ENCODE results near the gene CYTH1. TPM values are rescaled to one million over a fixed set of nuclear protein-coding genes. Genes with fewer than 3 reads are reported as not detected.

CYTH1 gene
- total RNA-seq, 4 donors from 2014 or later: 103 to 156 (median 142) TPM

DNA sequence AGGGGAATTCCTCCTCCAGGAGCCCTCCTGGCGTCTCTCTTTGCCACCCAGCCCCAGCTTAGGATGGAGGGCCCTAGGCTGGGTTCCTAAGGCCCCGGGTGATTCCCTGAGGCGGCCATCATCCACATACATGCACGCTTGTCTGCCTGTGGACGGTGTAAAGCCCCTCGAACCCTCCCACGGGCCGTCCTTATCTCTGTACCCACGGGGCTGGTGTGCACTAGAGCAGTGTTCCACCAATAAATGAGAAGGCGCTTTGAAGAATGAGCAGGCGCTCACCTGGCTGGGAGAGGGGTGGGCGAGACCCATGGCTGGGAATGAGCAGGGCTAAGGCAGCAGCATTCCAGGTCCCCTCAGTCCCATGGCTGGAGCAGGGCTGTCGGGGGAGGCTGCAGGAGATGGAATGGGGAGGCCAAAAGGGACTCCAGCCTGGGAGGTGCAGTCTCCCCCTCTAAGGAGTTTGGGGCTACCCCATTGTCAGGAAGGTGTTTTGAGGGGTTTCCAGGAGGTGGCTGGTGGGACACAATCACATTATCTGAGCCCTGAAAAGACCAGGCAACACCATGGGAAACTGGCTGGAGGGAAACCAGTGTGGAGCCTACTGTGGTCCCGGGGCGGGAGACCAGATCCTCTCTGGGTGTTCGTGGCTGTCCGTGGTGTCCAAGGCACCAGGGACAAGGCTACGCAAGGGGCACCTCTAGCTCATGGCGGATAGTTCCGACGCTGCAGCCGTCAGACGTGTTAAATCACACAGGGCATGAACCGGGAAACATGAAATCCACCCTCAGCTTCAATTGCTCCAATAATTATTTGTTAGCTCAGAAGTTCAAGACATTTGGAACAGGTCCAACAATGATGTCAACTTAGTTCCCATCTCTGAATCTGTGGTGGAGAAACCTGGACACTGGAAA is 117.3 kb downstream of the CYTH1 start:
- WGBS, 2 donors (ENCODE audit: low coverage in 1 of 2): 81% methylated on average over 24 of the region's 24 CpGs; no CpG with 5 or more reads in 1 of the 2 donors
- no peak for TF ChIP-seq POLR2AphosphoS5 (IDR thresholded peaks at IDR 0.05)
- Histone ChIP-seq H3K27ac (no peak overlapping the region), H3K9me3 (no peaks in the 10 kb centered on the region), H3K4me3 (no peak overlapping the region), H3K36me3 (no peaks in the 10 kb centered on the region), H3K4me1 (peaks cover 0 to 12% (median 1%) of the 10 kb centered on the region in 4 donors), H3K27me3 (no peaks in the 10 kb centered on the region)
- in situ Hi-C loops (cut with MboI; ENCODE audit: low pct_ligation_motif_present in 1 of 4, low pct_unique_long_range_greater_than_20kb in 1 of 4, low sequenced_read_pairs in 3 of 4): no loop called here
- intact Hi-C loops (cut with DNase I; ENCODE audit: low total_unique reads): no loop called here
- DNase-seq: no peak

DNA sequence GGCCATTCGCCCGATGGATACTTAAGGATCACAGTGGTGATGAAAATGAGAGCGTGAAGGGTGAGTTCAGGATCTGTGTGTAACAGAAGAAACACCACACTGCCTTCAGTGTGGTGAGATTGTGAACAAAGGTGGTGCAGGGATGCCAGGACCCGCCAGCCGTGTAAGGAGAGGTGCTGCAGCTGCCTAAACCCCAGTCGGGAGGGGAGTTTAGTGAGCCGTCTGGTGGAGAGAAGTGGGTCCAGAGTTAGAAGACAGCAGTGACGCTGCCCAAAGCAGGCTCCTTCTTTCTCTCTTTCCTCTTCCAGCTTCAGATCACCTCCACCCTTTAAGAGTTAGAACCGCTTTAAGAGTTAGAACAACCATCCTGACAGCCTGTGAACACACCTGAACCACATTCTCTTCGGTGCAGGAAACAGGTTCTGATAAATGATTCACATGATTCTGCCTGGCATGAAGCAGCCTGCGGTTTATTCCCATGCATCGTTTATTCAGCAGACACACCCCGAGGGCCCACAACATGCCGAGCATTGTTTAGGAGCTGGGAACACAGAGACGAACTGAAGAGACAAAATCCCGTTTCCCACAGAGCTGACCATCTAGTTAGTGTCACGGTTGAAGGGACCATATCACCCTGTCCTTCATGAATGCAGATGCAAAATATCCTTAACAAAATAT is 120.8 kb downstream of the CYTH1 start:
- DNase-seq: no peak
- in situ Hi-C loops (cut with MboI; ENCODE audit: low pct_ligation_motif_present in 1 of 4, low pct_unique_long_range_greater_than_20kb in 1 of 4, low sequenced_read_pairs in 3 of 4): no loop called here
- Histone ChIP-seq H3K36me3 (no peaks in the 10 kb centered on the region), H3K27ac (no peak overlapping the region), H3K4me3 (no peak overlapping the region), H3K27me3 (no peaks in the 10 kb centered on the region), H3K9me3 (no peaks in the 10 kb centered on the region), H3K4me1 (peaks cover 0 to 8% (median 0%) of the 10 kb centered on the region in 4 donors)
- intact Hi-C loops (cut with DNase I; ENCODE audit: low total_unique reads): no loop called here
- WGBS, 2 donors (ENCODE audit: low coverage in 1 of 2): 49 to 66% methylated on average over 10 to 17 of the region's 17 CpGs
- TF ChIP-seq EP300 (IDR thresholded peaks at IDR 0.05; ENCODE audit: low read depth): no peak
- TF ChIP-seq, protein P1, sequence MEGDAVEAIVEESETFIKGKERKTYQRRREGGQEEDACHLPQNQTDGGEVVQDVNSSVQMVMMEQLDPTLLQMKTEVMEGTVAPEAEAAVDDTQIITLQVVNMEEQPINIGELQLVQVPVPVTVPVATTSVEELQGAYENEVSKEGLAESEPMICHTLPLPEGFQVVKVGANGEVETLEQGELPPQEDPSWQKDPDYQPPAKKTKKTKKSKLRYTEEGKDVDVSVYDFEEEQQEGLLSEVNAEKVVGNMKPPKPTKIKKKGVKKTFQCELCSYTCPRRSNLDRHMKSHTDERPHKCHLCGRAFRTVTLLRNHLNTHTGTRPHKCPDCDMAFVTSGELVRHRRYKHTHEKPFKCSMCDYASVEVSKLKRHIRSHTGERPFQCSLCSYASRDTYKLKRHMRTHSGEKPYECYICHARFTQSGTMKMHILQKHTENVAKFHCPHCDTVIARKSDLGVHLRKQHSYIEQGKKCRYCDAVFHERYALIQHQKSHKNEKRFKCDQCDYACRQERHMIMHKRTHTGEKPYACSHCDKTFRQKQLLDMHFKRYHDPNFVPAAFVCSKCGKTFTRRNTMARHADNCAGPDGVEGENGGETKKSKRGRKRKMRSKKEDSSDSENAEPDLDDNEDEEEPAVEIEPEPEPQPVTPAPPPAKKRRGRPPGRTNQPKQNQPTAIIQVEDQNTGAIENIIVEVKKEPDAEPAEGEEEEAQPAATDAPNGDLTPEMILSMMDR (IDR thresholded peaks at IDR 0.05): no peak
- TF ChIP-seq POLR2AphosphoS5 (IDR thresholded peaks at IDR 0.05): no peak
- no peak for TF ChIP-seq POLR2A (IDR thresholded peaks at IDR 0.05)

DNA sequence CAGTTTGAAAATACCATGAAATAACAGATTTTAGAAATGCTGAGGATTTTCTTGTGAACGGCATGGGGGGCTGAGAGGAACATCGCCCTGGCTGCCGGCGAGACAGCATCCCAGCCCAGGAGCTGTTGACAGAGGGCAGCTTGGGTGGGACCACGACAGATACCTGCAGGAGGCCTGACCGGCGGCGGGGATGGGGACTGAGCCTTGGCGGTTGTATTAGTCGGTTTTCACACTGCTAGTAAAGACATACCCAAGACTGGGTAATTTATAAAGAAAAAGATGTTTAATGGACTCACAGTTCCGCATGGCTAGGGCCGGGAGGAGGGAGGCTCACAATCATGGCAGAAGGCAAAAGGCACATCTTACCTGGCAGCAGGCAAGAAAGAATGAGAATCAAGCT is 122.5 kb downstream of the CYTH1 start:
- Histone ChIP-seq H3K27ac (no peak overlapping the region), H3K27me3 (no peaks in the 10 kb centered on the region), H3K4me1 (no peaks in the 10 kb centered on the region), H3K9me3 (no peaks in the 10 kb centered on the region), H3K36me3 (no peaks in the 10 kb centered on the region), H3K4me3 (no peak overlapping the region)
- TF ChIP-seq, protein P1 (IDR thresholded peaks at IDR 0.05): no peak
- TF ChIP-seq POLR2AphosphoS5 (IDR thresholded peaks at IDR 0.05) (no peak), POLR2A (IDR thresholded peaks at IDR 0.05) (no peak), EP300 (IDR thresholded peaks at IDR 0.05; ENCODE audit: low read depth) (no peak)
- WGBS, 2 donors (ENCODE audit: low coverage in 1 of 2): 93 to 94% methylated on average over 11 to 12 of the region's 12 CpGs
- no peak for DNase-seq
- intact Hi-C loops (cut with DNase I; ENCODE audit: low total_unique reads): no loop called here
- in situ Hi-C loops (cut with MboI; ENCODE audit: low pct_ligation_motif_present in 1 of 4, low pct_unique_long_range_greater_than_20kb in 1 of 4, low sequenced_read_pairs in 3 of 4): no loop called here

DNA sequence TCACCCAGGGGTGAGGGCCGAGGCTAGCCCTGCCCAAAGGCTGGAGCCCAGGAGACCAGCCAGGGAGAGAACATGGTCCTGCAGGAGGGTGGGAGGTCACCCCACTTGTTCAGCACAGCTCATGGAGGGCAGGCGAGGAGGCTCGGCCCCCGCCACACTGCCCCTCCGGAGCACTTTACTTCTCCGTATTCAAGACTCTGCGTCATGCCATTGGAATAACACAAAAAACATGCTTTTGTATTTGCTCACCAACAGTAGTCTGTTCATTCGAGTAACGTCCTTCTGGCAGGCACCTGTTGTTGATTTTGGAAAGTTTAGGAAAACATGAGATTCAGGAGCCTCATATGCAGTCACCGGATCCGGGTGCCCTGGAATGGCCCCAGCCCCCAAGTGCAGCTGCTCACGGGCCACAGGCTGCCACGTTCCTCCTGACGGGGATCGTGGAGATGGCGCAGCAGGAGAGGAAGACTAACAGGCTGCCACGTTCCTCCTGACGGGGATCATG is 123.7 kb downstream of the CYTH1 start:
- Histone ChIP-seq H3K4me1 (no peaks in the 10 kb centered on the region), H3K4me3 (no peak overlapping the region), H3K27ac (no peak overlapping the region), H3K9me3 (no peaks in the 10 kb centered on the region), H3K27me3 (no peaks in the 10 kb centered on the region), H3K36me3 (no peaks in the 10 kb centered on the region)
- in situ Hi-C loops (cut with MboI; ENCODE audit: low pct_ligation_motif_present in 1 of 4, low pct_unique_long_range_greater_than_20kb in 1 of 4, low sequenced_read_pairs in 3 of 4) (no loop called here), intact Hi-C loops (cut with DNase I; ENCODE audit: low total_unique reads) (no loop called here)
- no peak for DNase-seq
- TF ChIP-seq POLR2A (IDR thresholded peaks at IDR 0.05) (no peak), POLR2AphosphoS5 (IDR thresholded peaks at IDR 0.05) (no peak), EP300 (IDR thresholded peaks at IDR 0.05; ENCODE audit: low read depth) (no peak)
- TF ChIP-seq, protein P1 (IDR thresholded peaks at IDR 0.05): no peak
- 93 to 100% methylated on average over 1 to 18 of the region's 18 CpGs for WGBS, 2 donors (ENCODE audit: low coverage in 1 of 2)
